Fibroblast of skin of right quadriceps (primary cell): ENCODE measurements around the gene LRMDA.
A peak's percentile ranks its signal among the peaks of the same experiment; 100 is the strongest.

Experiments
- DNase-seq: peaks from one replicate; pipeline ENCODE4 v3.0.0-alpha.2; 2013

LRMDA gene

DNA sequence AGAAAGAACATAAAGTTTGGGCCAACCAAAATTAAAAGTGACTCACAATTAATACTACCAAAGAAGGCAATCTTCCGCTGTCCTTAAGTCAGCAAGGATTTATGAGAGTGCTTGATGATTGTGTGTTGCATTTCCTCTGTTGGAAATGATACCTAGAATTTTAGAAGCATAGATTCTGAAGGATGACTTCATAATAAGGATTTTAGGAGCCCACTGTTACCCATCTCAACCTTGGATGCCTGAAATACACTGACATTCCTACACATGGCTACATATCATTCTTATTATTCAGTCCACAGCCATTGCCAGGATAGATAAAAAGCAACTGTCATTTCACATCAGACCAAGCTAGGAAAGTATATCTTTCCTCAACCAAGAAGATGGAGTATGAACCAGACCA lies 823.8 kb downstream of the LRMDA start:
- peak; percentile 63 for DNase-seq

DNA sequence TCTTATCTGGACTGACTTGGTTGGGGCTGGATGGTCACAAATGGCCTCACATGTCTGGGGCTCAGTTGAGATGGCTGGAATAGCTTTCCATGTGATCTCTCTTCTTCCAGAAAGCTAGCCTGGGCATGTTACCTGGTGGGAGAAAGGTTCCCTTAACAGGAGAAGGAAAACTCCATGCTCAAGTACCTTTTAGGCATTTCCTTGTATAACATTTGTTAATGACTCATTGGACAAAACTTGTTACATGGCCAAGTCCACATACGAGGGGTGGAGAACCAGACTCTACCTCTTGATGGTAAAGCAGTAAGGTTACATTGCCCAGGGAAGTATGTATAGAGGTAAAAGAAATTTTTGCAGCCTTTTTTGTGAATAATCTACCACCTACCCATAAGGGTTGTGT lies 826.4 kb downstream of the LRMDA start:
- DNase-seq, result no peak

DNA sequence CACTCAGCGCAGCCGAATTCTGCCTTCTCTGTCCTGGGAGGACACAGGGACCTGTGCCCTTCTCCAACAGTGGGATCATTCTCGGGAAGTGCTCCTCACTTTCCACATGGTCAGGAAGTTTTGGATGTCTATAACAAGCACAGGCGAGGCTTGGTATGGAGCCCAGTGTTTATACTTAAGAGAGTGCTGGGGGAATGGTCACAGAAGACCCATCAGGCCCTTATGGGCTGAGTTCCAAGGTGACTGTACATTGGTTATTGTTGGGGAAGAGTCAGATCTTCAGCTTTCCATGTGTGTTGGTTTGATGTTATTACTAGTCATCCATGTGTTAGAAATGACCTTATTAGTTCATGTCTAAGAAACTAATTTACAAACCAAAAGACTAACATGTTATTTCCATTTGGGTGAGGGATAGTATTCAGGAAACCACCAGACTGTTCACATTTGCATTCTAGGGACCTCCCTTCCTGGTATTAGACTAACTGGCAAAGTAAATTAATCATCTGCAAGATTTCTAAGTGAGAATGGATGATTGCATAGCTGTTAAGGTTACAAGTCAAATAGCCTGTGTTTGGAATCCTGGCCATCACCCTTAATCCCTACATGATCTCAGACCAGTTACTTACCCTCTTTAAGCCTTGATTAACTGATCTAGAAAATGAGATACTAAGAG lies 834.2 kb downstream of the LRMDA start:
- DNase-seq, result no peak

DNA sequence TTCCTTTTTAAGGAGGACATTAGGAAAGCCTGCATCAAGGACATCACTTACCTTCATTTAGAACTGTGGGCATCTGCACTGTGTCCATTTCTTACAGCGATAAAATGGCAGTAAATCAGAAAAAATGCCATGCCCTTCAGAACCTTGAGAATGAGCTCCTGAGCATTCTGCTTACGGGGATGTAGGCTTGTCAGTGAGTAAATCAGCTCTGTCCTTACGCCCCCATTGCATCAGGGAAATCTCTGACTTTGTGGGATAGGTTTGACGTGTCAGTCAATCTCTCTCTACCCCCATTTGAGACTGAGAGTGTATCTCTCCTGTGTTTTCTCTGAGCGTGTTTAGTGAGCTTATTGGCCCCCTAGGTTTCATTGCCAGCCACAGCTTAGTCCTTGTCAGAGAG lies 837.1 kb downstream of the LRMDA start:
- peak; percentile 17 for DNase-seq

DNA sequence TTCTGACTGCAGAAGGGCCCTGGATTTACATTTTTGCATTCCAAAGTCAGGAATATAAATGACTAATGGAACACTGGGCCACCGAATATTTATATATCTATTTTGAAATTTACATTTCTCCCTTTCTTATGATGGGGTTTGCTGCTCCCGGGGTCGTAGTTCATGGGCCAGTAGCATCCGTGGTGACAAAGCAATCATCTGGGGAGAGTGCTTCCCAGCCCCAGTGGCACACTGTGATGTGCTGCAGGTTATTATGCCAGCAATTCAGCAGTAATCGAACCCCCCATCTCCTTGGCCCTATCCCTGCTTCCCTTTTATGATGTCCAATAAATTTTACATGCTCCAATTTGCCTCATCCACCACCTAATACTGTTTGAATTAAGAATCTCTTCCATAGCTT lies 837.5 kb downstream of the LRMDA start:
- DNase-seq, result no peak

DNA sequence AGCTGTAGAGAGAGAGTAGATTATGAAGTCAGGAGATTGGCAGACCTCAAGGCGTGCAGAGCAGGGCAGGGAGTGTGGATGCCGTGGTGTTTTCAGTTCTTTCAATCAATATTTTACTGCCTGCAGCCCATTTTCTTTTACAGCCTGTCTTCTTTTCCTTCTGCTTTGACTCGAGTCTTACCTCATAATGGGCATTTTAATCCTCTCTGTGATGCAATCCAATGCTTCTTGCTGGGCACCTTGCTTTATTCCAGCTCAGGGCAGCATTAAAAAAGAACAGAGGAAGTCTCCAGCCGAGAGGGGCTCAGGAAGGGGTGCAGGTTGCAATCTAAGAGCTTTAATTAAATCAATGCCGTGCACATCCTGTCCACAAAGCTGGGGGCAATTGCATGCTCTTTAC lies 839.0 kb downstream of the LRMDA start:
- DNase-seq, result no peak

GRCh38 chr10:76274933-76275332 lies 843.5 kb downstream of the LRMDA start:
- DNase-seq, result no peak

GRCh38 chr10:76278811-76279460 lies 847.5 kb downstream of the LRMDA start:
- no peak for DNase-seq

- no peak for DNase-seq
These were observed 850.2 kb downstream of the LRMDA start for GRCh38 chr10:76281659-76282058.

DNA sequence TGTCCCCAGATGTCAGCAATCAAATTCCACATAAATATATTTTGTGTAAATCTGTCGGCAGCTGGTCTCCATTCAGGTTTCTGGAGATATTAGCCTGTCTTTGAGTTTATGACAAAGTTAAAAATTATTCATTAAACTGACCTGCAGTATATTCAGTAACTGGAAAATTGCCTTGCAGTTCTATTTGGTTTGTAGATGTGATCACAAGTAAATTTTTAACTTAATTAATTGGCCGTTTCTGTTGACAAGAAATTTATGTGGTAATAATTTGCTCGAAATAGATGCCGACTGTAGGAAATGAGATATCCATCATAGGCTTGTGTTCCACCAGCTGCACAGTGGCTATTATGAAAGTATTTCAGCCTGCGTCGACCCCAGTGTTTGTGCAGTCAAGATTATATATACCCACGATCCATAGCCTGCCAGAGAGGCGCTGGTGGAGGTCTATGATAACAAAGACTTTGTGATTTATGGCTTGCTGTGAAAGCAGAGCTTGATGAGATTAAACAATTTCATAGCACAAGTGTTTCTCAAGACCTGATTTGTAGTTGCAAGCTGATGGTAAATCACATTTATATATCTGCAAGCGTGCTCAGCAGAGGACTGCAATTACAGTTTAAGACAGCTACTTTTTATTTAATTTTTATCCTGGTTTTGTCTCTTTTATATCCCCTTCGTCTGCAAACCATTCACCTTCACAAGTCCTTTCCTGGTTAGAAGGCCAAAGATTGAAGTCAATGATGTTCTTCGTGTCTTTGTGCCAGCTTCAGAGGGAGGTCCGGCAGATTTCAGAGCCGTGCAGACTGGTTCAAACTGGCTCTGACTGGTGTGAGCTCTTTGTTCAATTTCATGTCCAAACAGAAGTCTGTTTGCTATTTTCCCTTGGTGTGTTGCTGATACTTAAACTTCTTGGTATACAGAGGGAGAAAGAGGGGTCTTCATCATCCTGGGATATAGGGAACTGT lies 850.9 kb downstream of the LRMDA start:
- peak; percentile 96 for DNase-seq

DNA sequence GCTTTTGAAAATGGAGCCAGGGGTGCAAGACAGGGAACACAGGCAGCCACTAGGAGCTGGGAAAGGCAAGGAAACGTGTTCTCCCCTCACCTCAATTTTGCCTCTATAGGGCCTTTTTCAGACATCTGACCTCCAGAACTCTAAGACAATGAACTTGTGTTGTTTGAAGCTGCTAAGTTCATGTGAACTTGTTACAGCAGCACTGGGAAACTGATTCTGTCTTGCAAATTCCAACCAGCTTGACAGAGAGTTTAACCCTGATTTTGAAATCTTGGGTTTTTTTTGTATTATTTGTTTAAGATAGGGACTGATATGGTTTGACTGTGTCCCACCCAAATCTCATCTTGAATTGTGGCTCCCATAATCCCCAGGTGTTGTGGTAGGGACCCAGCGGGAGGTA lies 852.9 kb downstream of the LRMDA start:
- no peak for DNase-seq

DNA sequence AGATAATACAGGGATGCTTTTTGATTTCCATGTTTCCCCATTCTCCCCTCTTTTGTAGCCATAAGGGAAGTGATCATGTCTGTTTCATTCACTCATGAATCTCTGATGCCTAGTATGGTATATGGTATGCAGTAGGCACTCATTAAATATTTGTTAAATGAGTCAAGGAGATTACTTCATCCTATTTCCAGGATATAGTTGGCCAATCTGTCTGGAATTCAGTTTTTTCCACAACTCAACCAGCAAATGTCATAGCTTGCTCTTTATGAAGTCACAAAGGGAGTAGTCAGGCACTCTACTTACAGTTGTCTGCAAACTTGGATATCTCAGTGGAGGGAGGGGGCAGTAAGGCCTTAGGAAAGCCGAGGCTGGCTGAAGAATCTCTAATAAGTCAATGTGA lies 853.6 kb downstream of the LRMDA start:
- peak; percentile 90 for DNase-seq

- DNase-seq, result no peak
These were observed 854.1 kb downstream of the LRMDA start for GRCh38 chr10:76285515-76285914.

- DNase-seq, result peak; percentile 28
These were observed 855.1 kb downstream of the LRMDA start for GRCh38 chr10:76286536-76286935.

DNA sequence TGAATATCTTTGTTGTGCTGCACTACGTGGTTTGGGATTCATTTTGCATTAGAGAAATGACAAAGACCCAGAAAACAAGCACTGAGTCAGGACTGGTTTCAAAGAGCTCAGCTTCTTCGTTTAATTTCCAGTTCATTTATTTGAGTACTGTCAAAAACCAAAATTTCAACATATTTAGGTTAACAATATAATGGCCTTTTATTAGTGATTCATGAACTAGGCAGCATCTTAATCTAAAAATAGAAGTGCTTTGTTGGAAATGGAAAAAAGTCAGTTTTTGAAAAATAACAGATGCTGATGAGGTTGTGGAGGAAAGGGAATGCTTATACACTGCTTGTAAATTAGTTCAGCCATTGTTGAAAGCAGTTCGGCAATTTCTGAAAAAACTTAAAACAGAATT lies 856.4 kb downstream of the LRMDA start:
- peak; percentile 63 for DNase-seq

DNA sequence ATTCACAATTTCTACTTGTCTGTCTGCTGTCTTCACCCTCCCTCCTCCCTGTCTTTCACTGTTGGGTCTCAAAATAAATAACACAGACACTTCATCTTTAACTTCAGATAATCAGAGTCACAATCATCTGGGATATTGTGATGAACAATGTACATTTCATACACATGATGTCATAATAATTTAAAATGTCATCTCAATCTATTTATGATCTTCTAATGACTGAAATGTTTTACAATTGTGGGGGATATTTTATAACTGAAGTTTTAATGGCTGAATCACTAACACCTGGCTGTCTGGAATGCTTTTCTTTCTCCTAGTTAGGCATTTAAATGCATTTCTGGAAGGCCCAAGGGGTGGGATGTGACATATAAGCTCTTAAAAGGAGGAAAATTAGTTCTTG lies 859.8 kb downstream of the LRMDA start:
- DNase-seq, result peak; percentile 46

- DNase-seq, result no peak
These were observed 860.5 kb downstream of the LRMDA start for GRCh38 chr10:76291885-76292284.

DNA sequence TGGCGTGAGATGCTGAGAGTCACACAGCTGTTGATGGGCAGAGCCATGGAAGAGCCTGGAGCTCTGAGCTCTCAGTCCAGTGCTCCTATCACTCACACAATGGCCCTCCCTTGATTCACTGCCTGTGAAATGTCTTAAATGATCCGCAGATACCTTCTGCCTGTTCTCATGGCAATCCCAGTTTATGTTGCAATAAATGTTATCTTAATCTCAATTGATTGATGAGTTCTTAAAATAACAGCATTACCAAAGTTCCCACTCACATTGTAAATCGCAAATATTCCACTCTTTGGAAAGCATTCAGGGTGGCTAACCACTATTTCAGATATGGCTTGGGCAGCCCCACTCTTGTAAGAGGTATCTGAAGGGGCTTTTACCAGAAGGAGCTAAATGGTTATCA lies 865.5 kb downstream of the LRMDA start:
- no peak for DNase-seq

GRCh38 chr10:76297358-76297757 lies 865.9 kb downstream of the LRMDA start:
- no peak for DNase-seq

GRCh38 chr10:76297780-76298281 lies 866.4 kb downstream of the LRMDA start:
- no peak for DNase-seq

- DNase-seq, result no peak
These were observed 866.9 kb downstream of the LRMDA start for GRCh38 chr10:76298329-76298728.

DNA sequence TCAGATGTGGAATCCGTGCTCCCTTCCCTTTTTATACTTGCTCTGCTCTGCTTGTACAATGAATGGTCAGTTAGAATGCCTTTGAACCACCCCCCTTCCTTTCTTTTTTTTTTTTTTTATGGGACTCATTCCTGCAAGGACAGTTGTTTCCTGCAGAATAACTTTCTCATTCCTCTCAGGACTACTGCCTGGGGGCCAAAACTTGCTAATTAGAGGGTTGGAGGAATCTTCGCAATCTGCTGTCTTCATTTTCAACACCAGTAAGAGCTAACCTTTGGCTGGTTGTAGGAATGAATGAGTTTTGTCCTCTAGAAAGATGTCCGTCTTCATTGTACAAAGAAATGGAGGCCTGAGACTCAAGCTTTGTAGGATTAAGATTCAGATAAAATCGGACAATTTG lies 868.1 kb downstream of the LRMDA start:
- no peak for DNase-seq

- DNase-seq, result peak; percentile 36
These were observed 869.8 kb downstream of the LRMDA start for GRCh38 chr10:76301211-76301610.

DNA sequence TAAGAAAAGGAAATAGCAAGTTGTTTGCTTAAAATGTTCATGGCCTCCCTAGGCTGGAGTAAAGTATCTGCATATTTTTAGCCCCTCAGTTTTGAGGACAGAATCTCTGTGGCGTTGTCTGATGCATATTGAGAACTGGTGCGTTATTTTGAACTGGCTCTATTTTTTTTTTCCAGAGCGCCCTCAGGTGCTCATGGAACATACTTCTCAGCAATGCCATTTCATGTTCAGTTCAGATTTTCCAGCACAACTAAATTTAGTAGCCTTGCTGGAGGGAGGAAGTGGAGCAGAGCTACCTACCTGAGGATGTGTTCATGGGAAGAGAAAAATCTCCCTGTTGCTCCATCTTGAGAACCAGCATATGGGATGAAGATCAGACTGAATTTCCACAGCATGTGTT lies 870.5 kb downstream of the LRMDA start:
- no peak for DNase-seq
